ENCODE measurements around the gene TCF7L1. TPM values are rescaled to one million over a fixed set of nuclear protein-coding genes. Genes with fewer than 3 reads are reported as not detected.

TCF7L1 gene
- polyA plus RNA-seq, 1 donor (not counting 4 experiments of a cell fraction or from before 2014, with no cell fraction given): 1.0 TPM

DNA sequence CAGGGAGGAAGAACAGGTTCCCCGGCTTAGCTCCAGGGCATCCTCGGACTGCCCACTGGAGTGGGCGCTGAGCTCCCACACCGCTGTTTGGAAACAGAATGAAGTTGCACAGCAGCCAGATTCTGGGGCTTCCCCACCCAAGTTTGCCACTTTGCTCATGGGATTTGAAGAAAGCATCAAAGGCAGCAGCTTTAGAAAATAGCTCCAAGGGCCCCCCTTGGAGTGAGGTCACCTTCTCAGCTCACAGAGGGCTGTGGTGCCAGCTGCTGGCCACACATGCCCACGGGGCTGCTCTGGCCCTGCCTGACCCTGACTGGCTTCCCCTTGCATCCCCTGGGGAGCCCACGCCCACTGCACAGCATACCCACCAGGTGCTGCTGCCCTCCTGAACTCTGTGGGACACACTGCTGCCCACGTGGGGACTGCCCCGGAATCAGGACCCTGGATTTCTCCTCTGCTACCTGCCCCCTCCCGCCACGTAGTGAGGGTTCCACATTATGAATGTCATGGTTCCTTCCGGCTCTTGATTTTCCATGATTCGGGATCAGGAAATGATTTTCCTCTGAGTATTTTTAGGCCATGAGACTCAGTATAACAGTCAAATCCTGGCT, 124.3 kb downstream of the TCF7L1 start:
- H3K27ac ChIP-seq (ENCODE audit: control insufficient read depth, insufficient read depth, low read length): no peak overlapping the region
- H3K9me3 ChIP-seq (ENCODE audit: control insufficient read depth, low read depth, low read length): no peaks in the 10 kb centered on the region
- no peak overlapping the region for H3K4me2 ChIP-seq (ENCODE audit: control insufficient read depth, extremely low read depth, insufficient read depth, low read depth, low read length)
- H3K9me1 ChIP-seq (ENCODE audit: control insufficient read depth, extremely low read depth, insufficient read depth, low read length): no peaks in the 10 kb centered on the region
- dilution Hi-C loops (cut with MboI; ENCODE audit: extremely low pct_ligation_motif_present, low sequenced_read_pairs): no loop called here
- no peak for DNase-seq (ENCODE audit: low read depth, low spot score)
- no peak for TF ChIP-seq EZH2 (IDR thresholded peaks at IDR 0.05; ENCODE audit: low read length)
- TF ChIP-seq, protein P1, sequence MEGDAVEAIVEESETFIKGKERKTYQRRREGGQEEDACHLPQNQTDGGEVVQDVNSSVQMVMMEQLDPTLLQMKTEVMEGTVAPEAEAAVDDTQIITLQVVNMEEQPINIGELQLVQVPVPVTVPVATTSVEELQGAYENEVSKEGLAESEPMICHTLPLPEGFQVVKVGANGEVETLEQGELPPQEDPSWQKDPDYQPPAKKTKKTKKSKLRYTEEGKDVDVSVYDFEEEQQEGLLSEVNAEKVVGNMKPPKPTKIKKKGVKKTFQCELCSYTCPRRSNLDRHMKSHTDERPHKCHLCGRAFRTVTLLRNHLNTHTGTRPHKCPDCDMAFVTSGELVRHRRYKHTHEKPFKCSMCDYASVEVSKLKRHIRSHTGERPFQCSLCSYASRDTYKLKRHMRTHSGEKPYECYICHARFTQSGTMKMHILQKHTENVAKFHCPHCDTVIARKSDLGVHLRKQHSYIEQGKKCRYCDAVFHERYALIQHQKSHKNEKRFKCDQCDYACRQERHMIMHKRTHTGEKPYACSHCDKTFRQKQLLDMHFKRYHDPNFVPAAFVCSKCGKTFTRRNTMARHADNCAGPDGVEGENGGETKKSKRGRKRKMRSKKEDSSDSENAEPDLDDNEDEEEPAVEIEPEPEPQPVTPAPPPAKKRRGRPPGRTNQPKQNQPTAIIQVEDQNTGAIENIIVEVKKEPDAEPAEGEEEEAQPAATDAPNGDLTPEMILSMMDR (optimal IDR thresholded peaks at IDR 0.05 in 1 of 3, IDR thresholded peaks at IDR 0.05 in 1 of 3, conservative IDR thresholded peaks at IDR 0.05 in 1 of 3; ENCODE audit: extremely low read depth in 1 of 3, insufficient read depth in 2 of 3, low read length in 3 of 3): no peak
- H3K4me3 ChIP-seq (ENCODE audit: control insufficient read depth in 2 of 3, extremely low read depth in 1 of 3, insufficient read depth in 2 of 3, low read depth in 1 of 3, low read length in 3 of 3): no peak overlapping the region
- peaks cover 19% of the 10 kb centered on the region for H3K4me1 ChIP-seq (ENCODE audit: control insufficient read depth, extremely low read depth, insufficient read depth, low read length)
- no peaks in the 10 kb centered on the region for H3K36me3 ChIP-seq (ENCODE audit: control insufficient read depth in 2 of 2, extremely low read depth in 1 of 2, insufficient read depth in 2 of 2, low read length in 2 of 2)
- H2AFZ ChIP-seq (ENCODE audit: control insufficient read depth, low read length): no peak overlapping the region
- no peak overlapping the region for H3K9ac ChIP-seq (ENCODE audit: control insufficient read depth, extremely low read depth, insufficient read depth, low read length)
- H3K79me2 ChIP-seq (ENCODE audit: control insufficient read depth, insufficient read depth, low read length): peaks cover 3% of the 10 kb centered on the region
- H3K27me3 ChIP-seq (ENCODE audit: control insufficient read depth, extremely low read depth, insufficient read depth, low read length): no peaks in the 10 kb centered on the region
- no peak for FAIRE-seq
- H4K20me1 ChIP-seq (ENCODE audit: control insufficient read depth, extremely low read depth, insufficient read depth, low read length): no peaks in the 10 kb centered on the region

DNA sequence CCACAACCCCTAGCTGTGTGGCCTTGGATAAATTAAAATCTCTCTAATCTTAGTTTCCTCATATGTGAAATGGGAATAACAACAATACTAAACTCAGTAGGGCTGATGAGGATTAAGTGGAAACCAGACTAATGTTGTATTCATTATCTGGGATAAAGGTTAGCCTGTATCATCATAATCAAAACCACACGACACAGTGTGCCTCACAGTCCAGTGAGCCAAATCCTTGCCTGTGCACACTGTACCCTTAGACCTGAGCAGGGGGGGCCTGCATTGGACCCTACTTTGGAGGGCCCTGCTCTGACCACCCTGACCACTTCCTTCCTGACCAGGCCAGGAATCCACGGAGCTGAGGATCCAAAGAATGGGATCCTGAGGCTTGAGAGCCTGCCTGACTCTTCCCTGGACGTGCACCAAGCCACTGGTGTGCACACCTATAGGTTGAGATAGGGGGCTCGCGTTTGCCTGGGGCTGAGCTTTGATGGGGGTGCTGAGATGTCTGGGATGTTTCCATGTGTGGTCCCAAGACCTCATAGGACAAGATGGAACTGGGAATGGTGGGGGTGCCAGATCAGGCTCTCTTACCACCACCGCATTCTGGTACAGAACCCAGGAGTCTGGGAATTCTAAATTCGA, 124.9 kb downstream of the TCF7L1 start:
- H3K9ac ChIP-seq (ENCODE audit: control insufficient read depth, extremely low read depth, insufficient read depth, low read length): no peak overlapping the region
- no peak for FAIRE-seq
- DNase-seq (ENCODE audit: low read depth, low spot score): no peak
- dilution Hi-C loops (cut with MboI; ENCODE audit: extremely low pct_ligation_motif_present, low sequenced_read_pairs): no loop called here
- no peaks in the 10 kb centered on the region for H3K36me3 ChIP-seq (ENCODE audit: control insufficient read depth in 2 of 2, extremely low read depth in 1 of 2, insufficient read depth in 2 of 2, low read length in 2 of 2)
- no peak for TF ChIP-seq EZH2 (IDR thresholded peaks at IDR 0.05; ENCODE audit: low read length)
- TF ChIP-seq, protein P1 (optimal IDR thresholded peaks at IDR 0.05 in 1 of 3, IDR thresholded peaks at IDR 0.05 in 1 of 3, conservative IDR thresholded peaks at IDR 0.05 in 1 of 3; ENCODE audit: extremely low read depth in 1 of 3, insufficient read depth in 2 of 3, low read length in 3 of 3): no peak
- no peaks in the 10 kb centered on the region for H4K20me1 ChIP-seq (ENCODE audit: control insufficient read depth, extremely low read depth, insufficient read depth, low read length)
- no peaks in the 10 kb centered on the region for H3K27me3 ChIP-seq (ENCODE audit: control insufficient read depth, extremely low read depth, insufficient read depth, low read length)
- H3K27ac ChIP-seq (ENCODE audit: control insufficient read depth, insufficient read depth, low read length): no peak overlapping the region
- no peaks in the 10 kb centered on the region for H3K9me1 ChIP-seq (ENCODE audit: control insufficient read depth, extremely low read depth, insufficient read depth, low read length)
- no peak overlapping the region for H3K4me2 ChIP-seq (ENCODE audit: control insufficient read depth, extremely low read depth, insufficient read depth, low read depth, low read length)
- H3K4me3 ChIP-seq (ENCODE audit: control insufficient read depth in 2 of 3, extremely low read depth in 1 of 3, insufficient read depth in 2 of 3, low read depth in 1 of 3, low read length in 3 of 3): no peak overlapping the region
- H3K9me3 ChIP-seq (ENCODE audit: control insufficient read depth, low read depth, low read length): no peaks in the 10 kb centered on the region
- H3K4me1 ChIP-seq (ENCODE audit: control insufficient read depth, extremely low read depth, insufficient read depth, low read length): peaks cover 19% of the 10 kb centered on the region
- H3K79me2 ChIP-seq (ENCODE audit: control insufficient read depth, insufficient read depth, low read length): peaks cover 3% of the 10 kb centered on the region
- no peak overlapping the region for H2AFZ ChIP-seq (ENCODE audit: control insufficient read depth, low read length)

All from keratinocyte (primary cell).